GM18858 (cell line): ENCODE measurements around the gene LARP1B.
"Not testable (repeated sequence)": the region's sequence is repeated elsewhere in the genome, so short reads cannot be mapped to it uniquely, and the experiment has no call there.

Experiments used
- ATAC-seq: cut with Tn5 transposase; IDR thresholded peaks from one replicate; pipeline ENCODE4 v1.9.1; 2021; ENCODE audit not compliant: unreplicated experiment

The LARP1B gene

DNA sequence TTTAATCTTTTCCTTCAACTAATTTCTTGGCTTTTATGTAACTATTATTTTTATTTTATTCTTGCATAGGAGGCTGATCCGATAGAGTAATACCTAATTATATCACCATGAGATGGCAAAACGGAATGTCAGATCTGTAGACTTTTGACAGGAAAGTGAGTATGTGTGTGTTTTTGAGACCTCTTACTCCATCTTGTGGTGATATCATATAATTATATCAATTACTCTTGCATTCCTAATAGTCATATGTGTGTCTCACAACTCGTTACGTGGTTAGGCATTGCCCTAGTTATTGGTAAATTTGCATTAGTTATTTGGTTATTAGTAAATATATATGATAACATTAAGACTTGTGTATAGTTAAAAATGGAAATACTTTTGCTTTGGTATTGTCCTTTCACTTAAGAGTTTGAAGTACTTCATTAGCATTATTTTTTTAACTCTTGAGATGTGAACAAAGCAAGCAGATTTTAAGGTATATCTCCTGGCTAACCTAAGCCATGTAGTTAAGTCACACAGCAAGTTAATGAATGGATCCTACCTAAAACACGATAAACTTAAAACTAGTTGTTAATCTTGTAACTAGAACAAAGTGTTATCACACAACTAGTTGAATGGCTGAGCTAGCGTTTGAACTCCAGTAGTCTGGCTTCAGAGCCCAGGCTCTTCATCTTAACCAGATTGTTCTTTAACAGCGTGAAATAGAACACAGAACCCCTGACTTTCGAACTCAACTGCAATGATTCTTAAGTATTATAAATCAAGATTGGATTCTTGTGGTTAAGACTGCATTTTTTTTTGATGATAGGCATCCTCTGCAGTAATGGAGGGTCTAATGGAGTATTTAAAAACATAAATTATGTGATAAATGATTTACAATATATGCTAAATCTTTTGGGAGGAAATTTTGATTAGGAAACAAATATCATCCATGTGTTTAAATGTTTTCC is 159.4 kb downstream of the LARP1B start:
- ATAC-seq: peak; percentile 96

- ATAC-seq: no peak
These were observed 160.5 kb downstream of the LARP1B start for GRCh38 chr4:128221586-128221985.

DNA sequence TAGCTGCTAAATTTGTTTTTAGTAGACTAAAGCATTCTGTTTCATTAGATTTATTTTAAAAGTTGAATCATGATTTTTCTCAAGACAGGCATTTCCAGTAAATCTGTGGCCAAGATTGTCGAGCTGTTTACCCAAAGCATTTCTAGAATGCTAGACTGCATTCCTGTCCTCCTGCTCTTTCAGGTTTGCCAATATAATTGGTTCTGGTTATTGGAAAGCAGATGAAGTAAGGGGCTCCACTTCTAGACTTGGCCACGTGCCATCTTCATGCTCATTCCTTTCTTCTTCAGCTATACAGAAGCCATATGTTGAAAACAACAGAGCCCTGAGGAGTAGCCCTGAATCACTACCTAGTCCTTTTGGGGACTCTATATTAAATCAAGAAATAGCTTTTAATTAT is 164.0 kb downstream of the LARP1B start:
- ATAC-seq: no peak

- ATAC-seq: no peak
These were observed 167.0 kb downstream of the LARP1B start for GRCh38 chr4:128227991-128228571.

DNA sequence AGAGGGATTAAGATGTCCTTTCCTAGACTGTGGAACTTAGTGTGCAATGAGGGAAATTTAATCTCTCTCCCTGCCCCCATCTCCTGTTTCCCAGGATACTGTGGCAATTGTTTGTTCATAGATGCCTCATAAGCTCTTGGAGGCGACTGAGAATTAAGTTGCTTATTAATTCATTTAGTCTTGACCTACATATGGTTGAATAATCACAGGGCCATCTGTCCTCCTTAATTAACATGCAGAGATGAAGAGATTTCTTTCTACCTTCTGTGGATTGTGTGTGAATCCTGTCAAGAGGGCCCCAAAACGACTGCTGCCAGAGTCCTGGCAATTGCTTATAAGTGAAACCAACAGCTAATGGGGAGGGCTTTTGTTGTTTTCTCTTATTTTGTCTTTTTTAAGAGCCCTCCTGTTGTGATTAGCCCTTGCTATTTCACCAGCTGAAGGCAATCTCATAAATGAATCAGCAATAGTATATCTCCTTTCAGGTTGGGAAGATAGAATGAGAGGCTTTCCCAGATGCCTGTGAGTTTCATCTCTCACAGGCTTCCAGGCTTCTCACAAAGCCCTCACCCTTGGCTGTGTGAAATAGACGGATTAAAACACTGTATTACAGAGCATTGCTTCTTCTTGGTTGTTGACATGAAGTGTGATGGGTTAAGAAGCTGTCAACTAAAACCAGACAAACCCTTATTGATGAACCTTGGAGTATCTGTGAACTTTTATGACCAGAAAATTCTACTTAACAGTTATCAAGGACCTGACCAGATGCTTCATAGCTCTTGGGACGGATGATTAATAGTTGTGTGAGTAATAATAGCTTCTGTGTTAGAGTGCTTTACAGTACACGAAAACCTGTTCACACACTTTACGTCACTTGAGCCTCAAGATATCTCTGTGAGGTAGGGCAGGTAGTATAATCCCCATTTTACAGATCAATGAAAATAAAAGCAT is 168.0 kb downstream of the LARP1B start:
- ATAC-seq: no peak

- ATAC-seq: no peak
These were observed 171.6 kb downstream of the LARP1B start for GRCh38 chr4:128232719-128233118.

GRCh38 chr4:128234836-128235235 is 173.7 kb downstream of the LARP1B start:
- no peak for ATAC-seq

DNA sequence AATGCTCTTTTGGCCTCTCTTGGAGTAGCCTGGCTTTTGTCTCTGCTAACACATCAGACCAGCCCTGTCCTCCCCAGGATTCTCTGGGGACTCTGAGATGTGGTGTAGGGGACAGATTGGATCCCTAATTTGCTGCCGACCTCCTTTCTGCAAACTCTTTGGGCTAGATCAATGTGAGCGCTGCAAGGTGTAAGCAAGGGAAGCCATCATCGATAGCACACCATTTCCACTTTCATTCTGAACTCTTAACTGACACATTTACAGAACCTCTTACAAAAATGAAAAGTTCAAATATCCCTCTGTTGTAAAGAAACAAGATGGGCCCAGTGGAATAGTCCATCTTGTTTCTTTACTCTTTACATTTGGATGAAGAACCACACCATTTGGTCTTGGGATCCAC is 179.9 kb downstream of the LARP1B start:
- ATAC-seq: no peak

DNA sequence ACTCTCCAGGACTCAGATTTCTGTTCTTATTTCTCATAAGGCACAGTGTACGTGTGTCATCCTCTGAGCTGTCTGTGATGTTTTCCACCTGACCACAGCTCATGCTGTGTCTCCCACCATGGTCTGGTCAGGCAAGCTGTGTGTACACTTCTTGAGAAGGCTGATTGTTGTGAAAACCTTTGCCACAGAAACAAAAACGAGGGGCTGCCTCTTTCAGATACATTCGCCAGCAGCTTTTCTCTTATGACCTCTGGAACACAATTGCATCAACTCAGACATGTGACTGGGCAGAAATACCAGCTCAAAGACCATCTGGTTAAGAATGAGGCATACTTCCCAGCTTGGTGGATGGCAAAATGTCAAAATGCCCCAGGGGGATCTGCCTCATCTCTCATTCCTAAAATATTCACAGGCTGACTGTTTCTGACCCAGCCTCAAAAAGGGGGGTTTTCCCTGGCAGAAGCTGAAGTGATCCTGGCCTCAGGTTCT is 180.4 kb downstream of the LARP1B start:
- ATAC-seq: no peak

DNA sequence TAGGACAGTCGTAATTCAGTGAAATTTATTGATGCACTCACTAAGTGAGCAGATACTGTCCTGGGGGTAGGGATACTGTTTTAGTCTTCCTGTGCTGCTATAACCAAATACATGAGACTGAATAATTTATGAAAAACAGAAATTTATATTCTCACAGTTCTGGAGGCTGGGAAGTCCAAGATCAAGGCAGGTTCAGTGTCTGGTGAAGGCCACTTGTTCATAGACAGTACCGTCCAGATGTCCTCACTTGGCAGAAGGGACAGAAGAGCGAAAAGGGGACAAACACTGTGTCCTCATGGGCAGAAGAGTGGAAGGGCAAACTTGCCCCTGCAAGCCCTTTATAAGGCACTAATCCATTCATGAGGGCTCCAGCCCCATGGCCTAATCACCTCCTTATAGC is 180.9 kb downstream of the LARP1B start:
- ATAC-seq: no peak

DNA sequence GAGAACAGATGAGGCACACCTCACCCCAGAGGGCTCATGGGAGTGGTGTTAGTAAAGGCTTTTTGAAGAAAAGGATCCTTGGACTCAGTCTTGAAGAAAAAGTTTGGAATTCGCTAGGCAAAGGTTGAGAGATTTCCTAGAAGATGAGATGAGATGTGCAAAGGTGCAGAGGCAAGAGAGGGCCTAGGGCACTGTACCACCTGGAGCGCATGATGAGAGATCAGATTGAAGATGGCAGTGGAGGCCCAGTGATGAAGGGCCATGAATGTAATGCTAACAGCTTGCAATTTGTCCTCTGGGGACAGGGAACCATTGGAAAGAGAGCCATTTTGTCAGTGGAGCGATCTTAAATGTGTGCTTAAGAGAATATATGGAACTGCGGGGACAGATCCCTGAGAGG is 181.5 kb downstream of the LARP1B start:
- no peak for ATAC-seq

DNA sequence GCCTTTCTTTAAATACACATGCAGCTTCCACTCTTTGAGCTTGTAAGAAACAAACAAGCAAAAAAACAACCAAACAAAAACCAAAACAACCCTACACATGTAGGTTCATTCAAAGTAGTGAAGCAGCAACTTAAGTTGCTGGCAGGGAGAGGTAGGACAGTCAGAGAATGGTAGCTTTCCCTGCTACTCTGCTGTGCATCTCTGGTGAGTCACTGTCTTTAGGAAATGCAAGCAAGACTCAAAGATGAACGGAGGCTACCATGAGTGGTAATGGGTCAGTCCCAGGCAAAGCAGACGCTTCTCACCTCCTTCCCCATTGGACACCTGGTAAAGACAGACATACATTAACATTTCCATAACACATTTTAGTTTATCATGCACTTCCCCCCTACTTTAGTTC is 183.3 kb downstream of the LARP1B start:
- ATAC-seq: no peak

DNA sequence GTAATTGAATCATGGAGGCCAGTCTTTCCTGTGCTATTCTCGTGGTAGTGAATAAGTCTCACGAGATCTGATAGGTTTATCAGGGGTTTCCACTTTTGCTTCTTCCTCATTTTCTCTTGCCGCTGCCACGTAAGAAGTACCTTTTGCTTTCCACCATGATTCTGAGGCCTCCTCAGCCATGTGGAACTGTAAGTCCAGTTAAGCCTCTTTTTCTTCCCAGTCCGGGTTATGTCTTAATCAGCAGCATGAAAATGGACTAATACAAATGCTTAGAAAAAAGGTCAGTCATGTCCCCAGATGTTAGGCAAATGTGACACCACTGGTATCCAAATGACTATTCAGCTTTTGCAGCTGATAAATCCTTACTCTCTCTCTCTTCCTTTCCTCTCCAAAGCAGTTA is 184.3 kb downstream of the LARP1B start:
- not testable (repeated sequence) for ATAC-seq

- no peak for ATAC-seq
These were observed 186.8 kb downstream of the LARP1B start for GRCh38 chr4:128247906-128248305.

GRCh38 chr4:128249787-128250668 is 188.9 kb downstream of the LARP1B start:
- ATAC-seq: no peak

GRCh38 chr4:128255906-128256305 is 194.8 kb downstream of the LARP1B start:
- no peak for ATAC-seq

DNA sequence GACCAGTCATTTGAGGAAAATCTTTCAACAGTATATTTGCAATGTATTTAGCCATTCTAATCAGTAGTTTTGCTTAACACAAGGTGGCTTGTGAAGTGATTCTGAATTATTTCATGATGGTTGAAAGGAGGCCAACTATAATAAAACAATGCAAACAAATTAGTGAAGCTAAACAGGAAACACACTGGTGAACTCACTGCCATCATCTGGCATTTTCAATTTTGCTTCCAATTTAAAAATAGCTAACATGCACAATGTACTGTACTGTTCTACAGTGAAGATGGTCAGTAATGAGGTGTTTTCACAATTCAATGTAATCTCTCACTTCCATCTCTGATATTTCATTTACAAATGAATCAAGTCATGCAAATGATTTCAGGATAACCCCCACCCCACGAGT is 195.4 kb downstream of the LARP1B start:
- ATAC-seq: no peak

GRCh38 chr4:128258166-128258565 is 197.1 kb downstream of the LARP1B start:
- ATAC-seq: not testable (repeated sequence)

DNA sequence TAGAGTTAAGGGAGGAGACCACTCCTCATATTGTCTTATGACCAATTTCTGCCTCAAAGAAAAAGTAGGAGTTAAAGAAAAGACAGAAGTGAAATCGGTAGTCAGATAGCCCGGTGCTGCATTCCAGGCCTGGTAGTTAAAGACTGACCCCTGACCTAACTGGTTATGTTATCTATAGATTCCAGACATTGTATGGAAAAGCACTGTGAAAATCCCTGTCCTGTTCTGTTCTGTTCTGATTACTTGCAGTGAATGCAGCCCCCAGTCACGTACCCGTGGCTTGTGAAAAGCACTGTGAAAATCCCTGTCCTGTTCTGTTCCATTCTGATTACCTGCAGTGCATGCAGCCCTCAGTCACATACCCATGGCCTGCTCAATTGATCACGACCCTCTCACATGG is 198.8 kb downstream of the LARP1B start:
- not testable (repeated sequence) for ATAC-seq
